HG03460 (cell line): ENCODE measurements around the gene ADH1B.
"Not testable (repeated sequence)": the region's sequence is repeated elsewhere in the genome, so short reads cannot be mapped to it uniquely, and the experiment has no call there.

Experiments
- ATAC-seq: cut with Tn5 transposase; IDR thresholded peaks from one replicate; pipeline ENCODE4 v1.9.1; 2021; ENCODE audit not compliant: unreplicated experiment

ADH1B gene

DNA sequence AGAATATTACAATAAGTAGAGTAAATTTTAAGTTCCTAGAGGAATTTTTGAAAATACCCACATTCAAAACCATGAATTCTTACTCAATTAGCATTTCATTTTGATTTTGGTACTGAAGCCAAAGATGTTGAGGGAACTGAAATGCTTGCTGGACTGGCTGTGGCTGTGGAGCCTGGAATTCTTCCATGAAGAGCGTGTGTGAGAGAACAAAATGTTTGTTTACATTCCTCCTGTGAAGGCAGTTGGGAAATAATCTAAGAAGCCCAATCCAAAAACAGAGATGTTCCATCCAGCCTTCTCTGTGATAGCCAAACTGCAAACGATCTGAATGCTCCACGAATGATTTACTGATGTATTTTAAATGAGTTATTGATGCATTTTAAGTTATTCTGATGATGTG, 3.8 kb upstream of the ADH1B start:
- no peak for ATAC-seq

DNA sequence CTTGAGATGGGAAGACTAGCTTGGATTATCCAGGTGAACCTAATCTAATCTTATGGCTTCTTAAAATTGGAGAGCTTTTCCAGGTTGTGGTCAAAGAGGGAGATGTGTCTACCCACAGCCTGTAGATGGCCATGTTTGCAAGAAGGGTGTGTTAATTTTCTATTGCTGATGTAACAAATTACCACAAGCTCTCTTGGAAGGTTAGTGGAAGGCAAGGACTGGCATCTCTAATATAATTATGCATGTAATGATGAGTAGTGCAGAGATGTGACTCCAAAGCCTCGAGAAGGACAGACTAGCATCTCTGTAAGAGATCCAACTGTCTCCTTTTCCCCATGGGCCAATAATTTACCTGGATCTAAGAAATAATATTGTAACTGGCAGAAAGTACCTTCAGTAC, 3.2 kb upstream of the ADH1B start:
- ATAC-seq: no peak

DNA sequence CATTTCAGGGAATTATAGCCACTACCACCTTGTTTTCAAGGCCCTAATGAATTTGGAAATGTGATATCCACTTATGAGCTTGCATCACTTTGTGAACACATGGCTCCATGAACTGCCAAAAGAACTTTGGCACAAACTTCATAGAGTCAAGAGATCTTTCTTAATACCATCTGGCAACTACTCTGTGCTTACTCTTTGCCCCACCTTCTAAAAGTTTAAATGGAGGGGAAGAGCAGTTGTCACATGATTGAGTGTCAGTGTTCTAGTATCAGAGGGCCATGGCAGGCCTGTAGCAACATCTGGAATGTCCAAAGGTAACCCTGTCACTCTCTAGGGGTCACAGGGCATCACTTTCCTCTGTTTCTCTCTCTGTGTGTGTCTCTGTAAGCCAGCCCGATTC, 2.6 kb upstream of the ADH1B start:
- ATAC-seq: no peak

DNA sequence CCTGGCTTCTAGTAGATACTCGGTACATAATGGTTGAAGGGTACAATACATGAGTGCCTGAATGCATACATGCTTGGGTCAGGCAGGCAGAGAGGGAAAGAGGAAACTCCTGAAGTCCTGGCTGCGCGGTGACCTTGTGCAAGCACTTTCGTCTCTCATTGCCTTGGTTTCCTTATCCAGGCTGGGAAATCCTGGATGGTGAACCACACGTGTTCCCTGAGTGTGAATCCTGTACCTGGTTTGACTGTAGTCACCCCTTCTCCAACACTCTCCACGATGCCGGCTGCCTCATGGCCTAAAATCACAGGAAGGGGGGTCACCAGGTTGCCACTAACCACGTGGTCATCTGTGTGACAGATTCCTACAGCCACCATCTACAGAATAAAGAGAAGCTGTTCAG, 3.4 kb downstream of the ADH1B start:
- not testable (repeated sequence) for ATAC-seq

DNA sequence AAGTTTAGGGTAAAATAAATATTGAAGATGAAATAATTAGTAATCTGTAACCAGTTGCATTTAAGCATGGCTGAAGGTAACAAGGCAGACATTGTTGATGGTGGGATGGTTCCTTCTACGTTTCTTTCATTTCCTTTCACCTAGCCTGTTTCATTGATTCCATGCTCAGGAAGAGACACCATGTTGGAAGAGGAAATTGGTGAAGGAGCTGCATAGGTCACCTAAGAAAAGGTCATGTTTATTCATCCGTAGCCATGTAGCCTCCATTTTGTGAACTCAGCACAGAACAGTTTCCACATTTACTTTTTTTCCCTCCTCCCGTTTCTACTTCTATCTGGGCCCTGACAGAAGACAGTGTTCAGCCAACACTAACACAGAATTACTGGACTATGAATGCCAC, 3.8 kb downstream of the ADH1B start:
- no peak for ATAC-seq

DNA sequence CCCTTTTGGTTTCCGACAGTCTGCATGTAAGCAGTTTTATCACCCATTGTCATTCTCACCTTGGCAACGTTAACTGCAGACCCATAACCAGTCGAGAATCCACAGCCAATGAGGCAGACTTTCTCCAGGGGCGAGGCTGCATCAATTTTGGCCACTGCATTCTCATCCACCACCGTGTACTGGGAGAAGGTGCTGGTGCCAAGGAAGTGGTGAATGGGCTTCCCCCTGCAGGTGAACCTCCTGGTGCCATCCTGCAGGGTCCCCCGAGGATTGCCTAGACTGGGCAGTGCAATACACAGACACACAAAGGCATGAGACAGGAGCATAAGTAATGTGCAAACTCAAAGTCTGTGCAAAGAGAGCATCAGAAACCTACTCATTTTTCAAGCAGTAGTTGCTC, 5.4 kb downstream of the ADH1B start:
- ATAC-seq: no peak

DNA sequence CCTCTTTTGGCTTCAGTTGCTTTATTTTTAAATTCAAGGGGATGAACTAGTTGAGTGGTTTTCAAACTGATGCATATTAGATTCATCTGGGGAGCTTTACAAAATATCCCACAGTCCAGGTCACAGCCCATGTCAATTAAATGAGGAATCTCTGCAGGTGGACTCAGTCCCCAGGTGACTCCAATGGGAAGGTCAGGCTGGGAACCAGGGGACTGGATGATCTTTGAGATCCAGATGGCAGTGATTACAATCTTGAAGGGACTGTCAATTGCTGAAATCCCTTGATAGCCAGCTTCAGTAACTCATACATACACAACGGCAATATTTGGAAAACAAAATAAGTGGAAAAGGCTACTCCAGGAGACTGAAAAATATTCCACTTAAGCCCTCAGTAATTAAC, 7.0 kb downstream of the ADH1B start:
- no peak for ATAC-seq

DNA sequence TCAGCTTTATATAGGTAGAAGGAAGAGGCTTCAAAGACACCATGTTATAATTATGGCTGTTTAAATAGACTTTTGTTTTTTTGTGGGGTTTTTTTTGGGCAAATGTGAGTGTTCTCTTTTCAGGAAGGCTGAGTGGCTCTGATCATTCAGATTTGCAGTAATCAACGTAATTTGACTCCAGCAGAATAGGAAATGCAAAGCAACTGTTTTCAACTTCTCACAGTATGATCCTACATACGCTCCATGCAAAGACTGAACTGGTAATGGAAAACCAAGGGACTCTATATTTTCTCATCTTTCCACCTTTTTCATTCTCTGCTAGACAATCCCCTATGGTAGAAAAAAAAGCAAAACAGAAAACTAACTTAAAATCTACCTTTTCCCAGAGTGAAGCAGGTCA, 10.8 kb downstream of the ADH1B start:
- no peak for ATAC-seq

DNA sequence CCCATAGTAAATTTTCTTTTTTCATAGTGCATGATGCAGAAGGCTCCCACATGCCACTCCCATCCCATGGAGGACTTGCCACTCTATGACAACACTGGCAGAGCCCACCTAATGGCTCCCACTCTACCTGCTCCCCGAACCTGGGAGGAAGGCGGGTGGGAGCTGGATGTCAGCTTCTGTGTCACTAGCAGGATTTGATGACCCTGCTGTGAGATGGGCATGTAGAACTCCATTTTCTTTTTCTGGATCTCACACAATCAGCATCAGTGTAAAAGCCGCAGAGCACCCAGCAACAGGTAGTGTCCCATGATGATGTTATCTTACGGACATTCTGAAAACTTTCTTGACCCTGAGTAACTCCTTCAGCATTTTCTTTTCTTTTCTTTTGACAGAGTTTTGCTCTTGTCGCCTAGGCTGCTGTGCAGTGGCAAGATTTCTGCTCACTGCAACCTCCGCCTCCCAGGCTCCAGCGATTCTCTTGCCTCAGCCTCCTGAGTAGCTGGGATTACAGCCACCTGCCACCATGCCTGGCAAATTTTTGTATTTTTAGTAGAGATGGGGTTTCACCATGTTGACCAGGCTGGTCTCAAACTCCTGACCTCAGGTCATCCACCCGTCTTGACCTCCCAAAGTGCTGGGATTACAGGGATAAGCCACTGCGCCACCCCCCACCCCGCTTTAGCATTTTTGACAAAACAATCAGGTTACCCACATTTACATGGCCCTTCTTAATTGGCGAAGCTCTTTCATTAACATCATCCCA, 15.4 kb downstream of the ADH1B start:
- no peak for ATAC-seq

DNA sequence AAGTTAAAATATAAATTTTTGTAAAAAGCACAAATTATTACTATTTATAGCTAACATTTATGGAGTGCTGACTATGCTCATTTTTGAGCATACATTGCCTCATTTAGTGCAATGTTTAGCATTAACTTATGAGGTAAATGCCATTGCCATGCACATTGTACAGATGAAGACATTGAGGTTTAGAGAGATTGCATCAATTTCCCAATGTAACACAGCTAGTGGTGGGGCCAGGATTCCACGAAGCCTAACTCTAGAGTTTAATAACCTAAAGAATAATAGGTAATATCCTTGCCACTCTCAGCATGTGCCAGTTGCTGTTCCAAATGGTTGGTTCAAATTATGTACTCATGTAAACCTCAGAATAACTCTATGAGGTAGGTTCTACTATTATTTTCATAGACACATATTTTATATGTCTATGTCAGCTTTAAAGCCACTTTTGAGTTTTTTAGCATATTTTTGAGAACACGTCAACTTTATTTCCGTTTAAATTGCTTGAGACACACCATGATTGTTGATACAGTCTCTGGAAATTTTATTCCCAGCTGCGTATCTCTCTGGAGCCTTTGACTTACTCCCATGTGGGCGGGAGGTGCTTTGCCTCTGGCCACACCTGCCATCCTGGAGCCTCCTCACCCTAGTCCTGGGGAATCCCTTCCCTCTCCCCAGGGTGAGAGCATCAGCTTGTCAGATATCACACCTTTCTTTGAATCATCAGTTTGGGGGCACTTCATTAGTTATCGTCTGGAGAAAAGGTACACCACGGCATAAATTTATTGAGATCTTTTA, 19.6 kb downstream of the ADH1B start:
- ATAC-seq: no peak

DNA sequence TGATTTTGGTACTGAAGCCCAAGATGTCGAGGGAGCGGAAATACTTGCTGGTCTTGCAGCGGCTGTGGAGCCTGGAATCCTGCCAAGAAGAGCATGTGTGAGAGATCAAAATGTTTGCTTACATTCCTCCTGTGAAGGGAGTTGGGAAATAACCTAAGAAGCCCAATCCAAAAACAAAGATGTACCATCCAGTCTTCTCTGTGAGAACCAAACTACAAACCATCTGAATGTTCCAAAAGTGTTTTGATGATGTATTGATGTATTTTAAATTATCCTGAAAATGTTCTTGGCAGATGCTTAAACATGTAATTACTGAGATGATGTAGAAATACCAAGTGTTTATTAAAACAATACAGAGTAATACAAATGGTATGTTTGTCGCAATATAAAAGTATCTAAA, 20.3 kb downstream of the ADH1B start:
- no peak for ATAC-seq

DNA sequence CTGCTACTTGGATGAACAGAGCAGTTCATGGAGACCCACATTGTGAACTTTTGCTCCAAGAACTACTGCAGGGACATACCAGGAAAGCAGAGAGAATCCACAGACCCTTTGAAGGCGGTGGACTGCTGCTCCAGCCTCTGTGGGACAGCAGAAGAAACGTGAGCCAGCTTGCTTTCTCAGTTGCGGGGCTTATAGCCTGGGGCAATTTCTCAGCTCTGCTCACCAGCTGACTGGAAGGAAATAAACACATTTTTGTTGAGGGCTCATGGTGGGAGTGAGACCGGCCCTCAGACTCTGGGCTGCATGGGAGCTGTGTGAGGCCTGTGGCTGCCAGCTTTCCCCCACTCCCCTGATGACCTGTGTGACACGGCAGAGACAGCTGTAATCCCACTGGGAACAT, 27.8 kb downstream of the ADH1B start:
- no peak for ATAC-seq

DNA sequence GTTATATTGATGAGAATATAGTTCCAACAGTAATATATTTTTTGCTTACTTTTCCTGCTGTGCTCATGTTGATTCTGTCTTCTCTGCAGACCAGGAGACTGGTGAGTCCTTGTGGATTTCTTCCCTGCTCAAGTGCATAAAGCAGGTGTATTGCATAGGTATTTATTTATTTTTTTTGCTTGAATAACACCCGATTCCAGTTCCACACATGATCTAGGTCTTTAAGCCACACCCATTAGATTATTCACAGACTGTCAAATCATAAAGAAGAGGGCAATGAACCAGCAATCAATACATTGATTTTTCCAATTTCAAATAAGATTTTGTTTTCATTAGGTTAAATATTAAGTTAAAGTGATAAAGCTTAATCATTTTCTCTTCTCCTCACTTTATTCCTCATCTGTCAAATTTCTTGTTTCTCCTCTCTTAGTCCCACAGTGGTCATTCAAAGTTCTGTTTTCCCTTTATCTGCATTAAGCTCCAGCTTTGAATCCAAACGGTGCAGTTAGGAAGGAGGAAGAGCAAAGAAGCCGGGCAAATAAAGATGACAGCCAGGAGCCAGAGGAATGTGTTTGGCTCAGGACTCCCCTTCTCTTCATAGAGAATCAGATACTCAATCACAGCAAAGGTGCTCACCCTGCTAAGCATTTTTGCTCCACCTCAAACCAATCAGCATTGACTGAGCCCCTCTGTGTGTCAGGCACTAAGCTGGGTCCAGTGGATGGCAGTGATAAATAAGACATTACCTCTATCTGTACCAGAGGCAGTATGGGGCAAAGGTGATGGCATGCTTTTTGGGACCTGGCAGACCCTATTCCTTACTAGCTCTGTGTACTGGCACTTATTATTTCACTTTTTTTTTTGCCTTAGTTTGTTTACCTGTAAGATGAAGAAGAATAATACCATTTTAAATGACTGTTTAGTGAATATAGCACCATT, 30.1 kb downstream of the ADH1B start, which contains the start of gene ADH1A:
ADH1A (minus strand) TSS at position 138 of the 939 bp plus-strand sequence; CDS start at position 67, 71 bp downstream.
- ATAC-seq: no peak

DNA sequence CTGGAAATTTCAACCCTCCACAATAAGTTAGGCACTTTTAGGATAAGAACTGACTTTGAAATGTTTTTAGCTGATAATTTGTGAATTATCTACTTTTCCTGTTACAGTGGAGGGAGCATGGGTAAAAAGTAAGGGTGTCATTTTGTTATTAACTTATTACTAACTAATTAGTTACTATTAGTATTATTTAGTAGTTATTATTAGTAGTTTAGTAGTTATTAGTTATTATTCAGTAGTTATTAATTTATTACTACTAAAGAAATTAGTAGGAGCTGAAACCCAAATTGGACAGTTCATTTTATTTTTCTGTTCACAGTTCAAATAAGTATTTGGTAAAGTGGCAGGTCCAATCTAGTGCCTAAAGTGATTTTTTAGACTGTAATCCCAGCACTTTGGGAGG, 35.8 kb downstream of the ADH1B start:
- ATAC-seq: no peak

DNA sequence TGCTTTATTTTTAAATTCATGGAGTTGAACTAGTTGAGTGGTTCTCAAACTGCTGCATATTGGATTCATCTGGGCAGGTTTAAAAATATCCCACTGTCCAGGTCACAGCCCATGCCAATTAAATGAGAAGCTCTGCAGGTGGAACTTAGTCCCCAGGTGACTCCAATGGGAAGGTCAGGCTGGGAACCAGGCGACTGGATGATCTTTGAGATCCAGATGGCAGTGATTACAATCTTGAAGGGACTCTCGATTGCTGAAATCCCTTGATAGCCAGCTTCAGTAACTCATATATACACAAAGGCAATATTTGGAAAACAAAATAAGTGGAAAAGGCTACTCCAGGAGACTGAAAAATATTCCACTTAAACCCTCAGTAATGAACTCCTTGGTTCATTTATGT, 38.5 kb downstream of the ADH1B start:
- no peak for ATAC-seq

DNA sequence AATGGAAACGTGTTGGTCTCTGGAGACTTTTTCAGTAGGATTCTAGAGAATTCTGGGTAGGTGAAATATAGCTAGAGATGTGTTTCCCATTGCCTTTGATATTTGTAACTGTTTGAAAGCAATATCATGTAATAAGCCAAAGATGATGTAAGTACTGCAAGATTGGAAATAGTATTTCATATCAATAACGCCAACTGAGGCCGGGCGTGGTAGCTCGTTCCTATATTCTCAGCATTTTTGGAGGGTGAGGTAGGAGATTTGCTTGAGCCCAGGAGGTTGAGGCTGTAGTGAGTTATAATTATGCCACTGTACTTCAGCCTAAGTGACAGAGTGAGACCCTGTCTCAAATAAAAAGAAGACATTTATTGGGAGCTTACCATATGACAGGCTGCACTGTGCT, 39.9 kb downstream of the ADH1B start:
- no peak for ATAC-seq

DNA sequence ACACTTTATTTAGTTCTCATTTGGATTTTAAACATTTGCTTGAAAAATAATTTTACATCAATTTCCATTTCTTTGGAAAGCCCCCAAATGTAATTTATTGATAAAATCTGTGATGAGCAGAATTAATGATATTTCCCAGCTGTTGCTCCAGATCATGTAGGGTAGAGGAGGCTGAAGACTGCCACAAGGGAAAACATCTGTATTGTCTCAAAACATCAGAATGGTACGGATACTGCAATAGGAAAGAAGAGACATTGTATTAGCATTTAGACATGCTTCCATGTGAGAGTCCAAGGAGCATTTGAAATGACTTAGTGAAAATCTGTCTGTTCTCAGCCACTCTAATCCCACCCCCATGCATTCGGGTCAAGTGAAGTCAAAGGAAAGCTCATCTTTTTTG, 44.8 kb downstream of the ADH1B start:
- ATAC-seq: no peak

DNA sequence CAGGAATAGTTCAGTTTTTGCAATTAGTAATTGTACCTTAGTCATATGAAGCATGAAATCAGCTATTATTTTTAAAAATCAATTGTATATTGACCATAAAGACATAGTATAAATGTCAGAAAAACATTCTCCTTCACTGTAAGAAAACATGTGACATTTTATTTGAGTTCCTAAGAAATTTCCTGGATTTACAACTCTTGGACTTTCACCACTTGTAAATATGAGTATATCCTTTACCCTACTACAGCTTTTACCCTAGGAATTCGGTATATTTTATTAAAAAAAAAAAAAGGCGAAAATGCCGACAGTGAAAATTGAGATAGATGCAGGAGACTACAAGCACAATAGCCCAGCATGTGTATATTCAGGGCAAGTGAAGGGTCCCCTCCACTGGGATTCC, 45.3 kb downstream of the ADH1B start:
- no peak for ATAC-seq

DNA sequence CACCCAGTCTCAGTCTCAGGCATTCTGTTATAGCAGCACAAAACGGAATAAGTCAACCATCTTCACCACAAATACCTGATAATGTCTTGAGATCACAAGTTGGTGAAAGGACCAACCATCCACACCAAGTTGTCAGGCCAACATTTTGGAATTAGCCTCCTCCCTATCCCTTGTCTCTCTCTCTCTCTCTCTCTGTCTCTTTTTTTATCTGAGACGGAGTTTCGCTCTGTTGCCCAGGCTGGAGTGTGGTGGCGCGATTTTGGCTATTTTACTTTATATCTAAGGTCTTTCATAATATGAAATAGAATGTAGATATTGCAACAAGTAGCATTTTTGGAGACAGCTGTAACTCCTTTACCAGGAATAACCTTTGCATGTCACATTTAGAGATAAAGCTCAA, 46.2 kb downstream of the ADH1B start:
- no peak for ATAC-seq

DNA sequence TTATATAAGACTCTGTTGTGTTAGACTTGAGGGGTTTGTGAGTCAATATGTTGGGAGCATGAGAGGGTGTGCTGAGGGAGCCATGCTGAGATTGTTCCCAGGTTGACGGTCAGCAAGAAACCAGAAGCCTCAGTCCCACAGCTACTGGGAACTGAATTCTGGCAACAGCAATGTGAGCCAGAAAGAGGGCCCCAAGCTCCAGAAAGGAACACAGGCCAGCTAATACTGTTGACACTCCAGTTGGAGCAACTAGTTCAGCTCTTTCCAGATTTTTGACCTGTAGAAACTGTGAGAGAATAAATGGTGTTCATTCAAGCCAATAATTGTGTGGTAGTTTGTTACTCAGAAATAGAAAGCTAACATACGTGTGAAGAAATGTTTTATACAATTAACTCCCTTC, 47.5 kb downstream of the ADH1B start:
- ATAC-seq: no peak

DNA sequence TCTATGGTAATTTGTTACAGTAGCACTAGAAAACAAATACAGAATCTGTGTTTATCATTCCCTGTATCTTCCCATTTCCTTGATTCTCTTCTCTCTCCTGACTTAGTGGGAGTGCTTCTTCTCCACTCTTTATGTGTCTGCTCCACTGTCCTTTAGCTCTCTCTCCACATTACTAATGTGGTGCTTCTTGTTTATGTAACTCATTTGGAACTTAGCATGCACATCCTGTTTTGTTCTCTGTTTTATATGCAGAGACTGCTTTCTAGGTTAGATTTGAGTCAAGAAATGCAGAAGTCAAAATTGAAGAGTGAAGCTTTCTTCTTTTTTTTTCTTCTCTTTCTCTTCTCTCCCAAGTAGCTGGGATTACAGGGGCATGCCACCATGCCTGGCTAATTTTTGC, 56.3 kb downstream of the ADH1B start:
- ATAC-seq: no peak
